Stomach (tissue), 4 donors: ENCODE measurements around the gene KIAA2012.
A peak's percentile ranks its signal among the peaks of the same experiment; 100 is the strongest.

ENCODE experiments used
- EP300 ChIP-seq: sonication (generic); formaldehyde crosslinking; IDR thresholded peaks from one replicate; pipeline ENCODE4 v1.6.1; 2017; ENCODE audit warnings: antibody characterized with exemption
- POLR2A ChIP-seq, 4 donors: fragments of 450-650 bp; IDR thresholded peaks; one replicate each; pipeline ENCODE4 v1.6.1; 2016; ENCODE audit warnings: antibody characterized with exemption in 4 of 4, control low read depth in 2 of 4, mild to moderate bottlenecking in 1 of 4, moderate library complexity in 1 of 4
- POLR2AphosphoS5 ChIP-seq, 3 donors: sonication (generic); formaldehyde crosslinking; IDR thresholded peaks; one replicate each; pipeline ENCODE4 v1.6.1; 2016; ENCODE audit warnings: antibody characterized with exemption in 3 of 3
- TF ChIP-seq, protein P1 (sequence below), 7 experiments: fragments of 450-650 bp in 4 of 7; fragments of 200-600 bp in 3 of 7; sonication (generic) in 3 of 7; IDR thresholded peaks; one replicate each; pipeline ENCODE4 v1.5.1; 2016 to 2019; ENCODE audit warnings: antibody characterized with exemption in 7 of 7, control low read depth in 2 of 7, mild to moderate bottlenecking in 1 of 7

DNA sequence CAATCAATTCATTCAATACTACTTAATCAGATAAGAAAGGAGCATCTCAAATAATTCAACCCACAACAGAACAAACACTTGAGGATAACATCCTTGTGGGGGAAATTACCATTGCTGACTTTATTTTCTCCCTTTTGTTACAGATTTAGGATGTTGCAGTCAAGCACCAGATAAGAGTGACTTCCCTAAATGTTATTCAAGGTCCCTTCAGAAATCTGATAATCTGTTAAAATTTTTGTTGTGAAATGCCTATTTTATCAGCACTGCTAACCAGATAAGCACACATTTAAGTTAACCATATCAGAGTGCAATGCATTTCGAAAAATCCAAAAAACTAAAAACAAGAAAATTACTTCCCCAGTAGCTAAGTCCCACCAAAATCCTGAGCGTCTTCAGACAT is 131.8 kb downstream of the KIAA2012 start:
- no peak for TF ChIP-seq EP300
- TF ChIP-seq, protein P1, sequence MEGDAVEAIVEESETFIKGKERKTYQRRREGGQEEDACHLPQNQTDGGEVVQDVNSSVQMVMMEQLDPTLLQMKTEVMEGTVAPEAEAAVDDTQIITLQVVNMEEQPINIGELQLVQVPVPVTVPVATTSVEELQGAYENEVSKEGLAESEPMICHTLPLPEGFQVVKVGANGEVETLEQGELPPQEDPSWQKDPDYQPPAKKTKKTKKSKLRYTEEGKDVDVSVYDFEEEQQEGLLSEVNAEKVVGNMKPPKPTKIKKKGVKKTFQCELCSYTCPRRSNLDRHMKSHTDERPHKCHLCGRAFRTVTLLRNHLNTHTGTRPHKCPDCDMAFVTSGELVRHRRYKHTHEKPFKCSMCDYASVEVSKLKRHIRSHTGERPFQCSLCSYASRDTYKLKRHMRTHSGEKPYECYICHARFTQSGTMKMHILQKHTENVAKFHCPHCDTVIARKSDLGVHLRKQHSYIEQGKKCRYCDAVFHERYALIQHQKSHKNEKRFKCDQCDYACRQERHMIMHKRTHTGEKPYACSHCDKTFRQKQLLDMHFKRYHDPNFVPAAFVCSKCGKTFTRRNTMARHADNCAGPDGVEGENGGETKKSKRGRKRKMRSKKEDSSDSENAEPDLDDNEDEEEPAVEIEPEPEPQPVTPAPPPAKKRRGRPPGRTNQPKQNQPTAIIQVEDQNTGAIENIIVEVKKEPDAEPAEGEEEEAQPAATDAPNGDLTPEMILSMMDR (IDR thresholded peaks at IDR 0.05): no peak
- TF ChIP-seq POLR2A (IDR thresholded peaks at IDR 0.05): peak in 1 of 4 donors; percentile 7
- TF ChIP-seq POLR2AphosphoS5 (IDR thresholded peaks at IDR 0.05): no peak
